Astrocyte (in vitro differentiated cells and primary cell): ENCODE measurements around the gene AGBL4. TPM values are rescaled to one million over a fixed set of nuclear protein-coding genes. Genes with fewer than 3 reads are reported as not detected.

ENCODE experiments used
- DNase-seq: peaks from one replicate; pipeline ENCODE4 v3.0.0-alpha.2; 2010; ENCODE audit warnings: low read depth
- FAIRE-seq: peaks from 2 replicates; lab custom pipeline; 2011; peaks lifted over from hg19 to GRCh38; lab: Jason Lieb, UNC
- H2AFZ ChIP-seq: 2 replicates; pipeline ENCODE4 v1.6.0; 2012; ENCODE audit warnings: low read depth, low read length, inconsistent platforms
- H3K27ac ChIP-seq: 2 replicates; pipeline ENCODE4 v1.5.1; 2011; ENCODE audit warnings: low read depth, low read length, inconsistent platforms
- H3K27me3 ChIP-seq: 2 replicates; pipeline ENCODE4 v1.6.0; 2011; ENCODE audit warnings: low read length, inconsistent platforms; ENCODE audit not compliant: insufficient read depth
- H3K36me3 ChIP-seq: 2 replicates; pipeline ENCODE4 v1.5.1; 2011; ENCODE audit warnings: low read length, inconsistent platforms; ENCODE audit not compliant: insufficient read depth
- H3K4me1 ChIP-seq: 2 replicates; pipeline ENCODE4 v1.5.1; 2011; ENCODE audit warnings: low read length, inconsistent platforms; ENCODE audit not compliant: insufficient read depth
- H3K4me2 ChIP-seq: 2 replicates; pipeline ENCODE4 v1.6.0; 2012; ENCODE audit warnings: low read length, inconsistent platforms
- H3K4me3 ChIP-seq: 2 replicates; pipeline ENCODE4 v1.5.1; 2011; ENCODE audit warnings: low read depth, mild to moderate bottlenecking, low read length, inconsistent platforms; ENCODE audit not compliant: insufficient read depth
- H3K79me2 ChIP-seq: 2 replicates; pipeline ENCODE4 v1.6.0; 2012; ENCODE audit warnings: mild to moderate bottlenecking, low read length, inconsistent platforms; ENCODE audit not compliant: insufficient read depth
- H3K9ac ChIP-seq: 2 replicates; pipeline ENCODE4 v1.6.0; 2012; ENCODE audit warnings: mild to moderate bottlenecking, low read length, inconsistent platforms
- H3K9me3 ChIP-seq: 2 replicates; pipeline ENCODE4 v1.5.1; 2012; ENCODE audit warnings: low read depth, mild to moderate bottlenecking, low read length, inconsistent platforms; ENCODE audit not compliant: insufficient read depth
- H4K20me1 ChIP-seq: 2 replicates; pipeline ENCODE4 v1.6.0; 2012; ENCODE audit warnings: low read length, inconsistent platforms; ENCODE audit not compliant: insufficient read depth
- H3K27ac Mint-ChIP-seq: one replicate; pipeline ENCODE4 v1.8.0; 2021; ENCODE audit warnings: mild to moderate bottlenecking, mixed read lengths; ENCODE audit not compliant: unreplicated experiment
- H3K27me3 Mint-ChIP-seq: one replicate; pipeline ENCODE4 v1.8.0; 2021; ENCODE audit warnings: low read depth, mixed read lengths; ENCODE audit not compliant: unreplicated experiment
- H3K36me3 Mint-ChIP-seq: one replicate; pipeline ENCODE4 v1.8.0; 2021; ENCODE audit warnings: low read depth, mixed read lengths; ENCODE audit not compliant: unreplicated experiment
- H3K4me1 Mint-ChIP-seq: one replicate; pipeline ENCODE4 v1.8.0; 2021; ENCODE audit warnings: low read depth, mixed read lengths; ENCODE audit not compliant: unreplicated experiment
- H3K4me3 Mint-ChIP-seq: one replicate; pipeline ENCODE4 v1.8.0; 2021; ENCODE audit warnings: mild to moderate bottlenecking, moderate library complexity, mixed read lengths; ENCODE audit not compliant: unreplicated experiment
- H3K9me3 Mint-ChIP-seq: one replicate; pipeline ENCODE4 v1.8.0; 2021; ENCODE audit warnings: mild to moderate bottlenecking, mixed read lengths; ENCODE audit not compliant: unreplicated experiment
- EZH2 ChIP-seq: IDR thresholded peaks from 2 replicates; pipeline ENCODE4 v1.6.1; 2012; ENCODE audit warnings: mild to moderate bottlenecking, low read length, inconsistent platforms; ENCODE audit not compliant: insufficient read depth
- total RNA-seq: library from RNA; stranded (reverse); gene quantifications from 2 replicates; pipeline ENCODE4 v1.2.1, GENCODE V29; 2021
- TF ChIP-seq, protein P1 (sequence below): IDR thresholded peaks from 2 replicates; pipeline ENCODE4 v1.5.1; 2011; ENCODE audit warnings: low read depth, mild to moderate bottlenecking, inconsistent platforms, low read length, moderate library complexity; ENCODE audit not compliant: insufficient read depth

The AGBL4 gene
- total RNA-seq, 1 donor from 2014 or later: not detected

DNA sequence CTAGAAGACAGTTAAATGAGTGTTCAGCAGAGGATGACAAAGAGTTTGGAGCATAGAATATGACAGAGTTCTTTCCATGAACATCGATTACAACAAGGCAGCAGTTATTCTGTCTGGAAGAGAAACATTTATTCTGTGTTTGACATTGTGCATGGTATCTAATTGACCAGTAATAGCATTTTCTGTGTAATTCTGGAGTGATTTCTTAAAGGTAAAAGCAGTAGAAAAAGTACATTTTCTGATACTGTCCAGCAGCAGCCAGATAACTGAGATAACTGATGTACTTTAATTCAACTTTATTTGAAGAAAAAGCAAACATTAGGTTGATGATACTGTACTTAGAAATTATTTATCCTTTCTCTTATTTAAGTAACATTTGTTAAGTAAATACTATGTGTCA lies 497.1 kb downstream of the AGBL4 start:
- H3K27me3 Mint-ChIP-seq: no peaks in the 10 kb centered on the region
- Histone ChIP-seq H3K36me3 (no peaks in the 10 kb centered on the region), H3K4me2 (no peak overlapping the region), H3K79me2 (no peaks in the 10 kb centered on the region), H2AFZ (no peak overlapping the region), H3K4me1 (no peaks in the 10 kb centered on the region), H3K27me3 (no peaks in the 10 kb centered on the region), H4K20me1 (no peaks in the 10 kb centered on the region), H3K9me3 (no peaks in the 10 kb centered on the region), H3K27ac (no peak overlapping the region), H3K9ac (no peak overlapping the region), H3K4me3 (no peak overlapping the region)
- FAIRE-seq (no peak), DNase-seq (no peak)
- no peak overlapping the region for H3K4me3 Mint-ChIP-seq
- H3K27ac Mint-ChIP-seq: no peak overlapping the region
- no peak for TF ChIP-seq EZH2
- TF ChIP-seq, protein P1, sequence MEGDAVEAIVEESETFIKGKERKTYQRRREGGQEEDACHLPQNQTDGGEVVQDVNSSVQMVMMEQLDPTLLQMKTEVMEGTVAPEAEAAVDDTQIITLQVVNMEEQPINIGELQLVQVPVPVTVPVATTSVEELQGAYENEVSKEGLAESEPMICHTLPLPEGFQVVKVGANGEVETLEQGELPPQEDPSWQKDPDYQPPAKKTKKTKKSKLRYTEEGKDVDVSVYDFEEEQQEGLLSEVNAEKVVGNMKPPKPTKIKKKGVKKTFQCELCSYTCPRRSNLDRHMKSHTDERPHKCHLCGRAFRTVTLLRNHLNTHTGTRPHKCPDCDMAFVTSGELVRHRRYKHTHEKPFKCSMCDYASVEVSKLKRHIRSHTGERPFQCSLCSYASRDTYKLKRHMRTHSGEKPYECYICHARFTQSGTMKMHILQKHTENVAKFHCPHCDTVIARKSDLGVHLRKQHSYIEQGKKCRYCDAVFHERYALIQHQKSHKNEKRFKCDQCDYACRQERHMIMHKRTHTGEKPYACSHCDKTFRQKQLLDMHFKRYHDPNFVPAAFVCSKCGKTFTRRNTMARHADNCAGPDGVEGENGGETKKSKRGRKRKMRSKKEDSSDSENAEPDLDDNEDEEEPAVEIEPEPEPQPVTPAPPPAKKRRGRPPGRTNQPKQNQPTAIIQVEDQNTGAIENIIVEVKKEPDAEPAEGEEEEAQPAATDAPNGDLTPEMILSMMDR: no peak
- H3K4me1 Mint-ChIP-seq: no peaks in the 10 kb centered on the region
- no peaks in the 10 kb centered on the region for H3K9me3 Mint-ChIP-seq
- H3K36me3 Mint-ChIP-seq: no peaks in the 10 kb centered on the region

DNA sequence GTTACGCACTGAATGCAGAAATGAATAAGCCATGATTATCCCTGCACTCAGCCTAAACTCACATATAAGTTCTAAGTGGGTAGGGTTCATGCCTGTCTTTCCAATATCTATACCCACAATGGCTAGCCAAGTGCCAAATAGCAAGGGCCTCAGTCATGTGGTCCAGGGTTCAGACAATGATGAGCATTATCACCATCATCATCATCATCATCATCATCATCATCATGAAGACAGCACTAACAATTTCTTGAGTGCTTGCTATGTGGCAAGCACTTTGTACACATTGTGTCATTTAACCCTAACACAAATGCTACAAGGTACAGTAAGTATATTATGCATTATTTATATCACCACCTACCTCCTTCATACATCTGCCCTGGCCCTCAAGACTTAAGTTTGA lies 500.0 kb downstream of the AGBL4 start:
- no peak overlapping the region for H3K27ac Mint-ChIP-seq
- no peak overlapping the region for H3K4me3 Mint-ChIP-seq
- H2AFZ ChIP-seq: no peak overlapping the region
- no peak for TF ChIP-seq EZH2
- TF ChIP-seq, protein P1: no peak
- no peaks in the 10 kb centered on the region for H4K20me1 ChIP-seq
- H3K27me3 ChIP-seq: no peaks in the 10 kb centered on the region
- H3K79me2 ChIP-seq: no peaks in the 10 kb centered on the region
- FAIRE-seq (no peak), DNase-seq (no peak)
- no peaks in the 10 kb centered on the region for H3K36me3 Mint-ChIP-seq
- H3K9ac ChIP-seq: no peak overlapping the region
- H3K4me1 ChIP-seq: no peaks in the 10 kb centered on the region
- no peak overlapping the region for H3K4me2 ChIP-seq
- H3K27ac ChIP-seq: no peak overlapping the region
- H3K27me3 Mint-ChIP-seq: no peaks in the 10 kb centered on the region
- H3K4me1 Mint-ChIP-seq: no peaks in the 10 kb centered on the region
- no peaks in the 10 kb centered on the region for H3K36me3 ChIP-seq
- no peak overlapping the region for H3K4me3 ChIP-seq
- peaks cover 2% of the 10 kb centered on the region for H3K9me3 Mint-ChIP-seq
- H3K9me3 ChIP-seq: no peaks in the 10 kb centered on the region

DNA sequence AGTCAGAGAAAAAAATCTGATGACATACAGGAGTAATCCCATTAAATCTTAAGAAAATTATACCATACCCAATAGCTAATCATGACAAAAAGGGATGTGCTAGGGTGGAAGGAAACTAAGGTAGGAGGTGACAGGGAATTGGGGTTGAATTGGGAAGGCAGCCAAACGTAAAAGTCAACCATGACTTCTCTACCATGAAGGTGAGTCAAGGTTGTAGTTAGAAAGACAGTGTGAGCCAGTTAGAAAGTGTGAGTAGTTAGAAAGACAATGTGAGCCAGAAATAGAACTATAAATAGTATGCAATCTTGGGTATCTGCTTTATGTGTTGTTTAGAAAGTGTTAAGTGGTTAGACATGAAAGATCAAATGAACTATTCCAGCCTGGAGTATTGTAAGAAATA lies 556.8 kb downstream of the AGBL4 start:
- Mint-ChIP-seq H3K4me1 (no peaks in the 10 kb centered on the region), H3K9me3 (peaks cover 2% of the 10 kb centered on the region), H3K4me3 (no peak overlapping the region), H3K27ac (no peak overlapping the region), H3K27me3 (no peaks in the 10 kb centered on the region), H3K36me3 (no peaks in the 10 kb centered on the region)
- Histone ChIP-seq H3K27me3 (no peaks in the 10 kb centered on the region), H3K4me2 (no peak overlapping the region), H3K9ac (no peak overlapping the region), H3K36me3 (no peaks in the 10 kb centered on the region), H3K4me3 (no peak overlapping the region), H3K9me3 (no peaks in the 10 kb centered on the region), H3K4me1 (no peaks in the 10 kb centered on the region), H3K79me2 (no peaks in the 10 kb centered on the region), H4K20me1 (no peaks in the 10 kb centered on the region), H3K27ac (no peak overlapping the region), H2AFZ (no peak overlapping the region)
- DNase-seq (no peak), FAIRE-seq (no peak)
- TF ChIP-seq, protein P1: no peak
- no peak for TF ChIP-seq EZH2
